HEK293T (cell line): ENCODE results near the gene RNASEH2A.

Experiments
- CTBP1 ChIP-seq: fragments of 450-650 bp; IDR thresholded peaks from 2 replicates; pipeline ENCODE4 v1.6.1; 2016; ENCODE audit warnings: borderline replicate concordance
- ELF4 ChIP-seq: fragments of 450-650 bp; IDR thresholded peaks from 2 replicates; pipeline ENCODE4 v1.6.1; 2017; ENCODE audit warnings: antibody characterized with exemption
- FOXM1 ChIP-seq: fragments of 450-650 bp; IDR thresholded peaks from 2 replicates; pipeline ENCODE4 v1.6.1; 2017; ENCODE audit warnings: mild to moderate bottlenecking, borderline replicate concordance
- L3MBTL2 ChIP-seq: fragments of 450-650 bp; conservative IDR thresholded peaks from 2 replicates; pipeline ENCODE4 v1.6.1; 2016; ENCODE audit warnings: mild to moderate bottlenecking
- NFRKB ChIP-seq: fragments of 450-650 bp; IDR thresholded peaks from 2 replicates; pipeline ENCODE4 v1.6.1; 2016; ENCODE audit warnings: mild to moderate bottlenecking, moderate library complexity
- SP1 ChIP-seq: fragments of 450-650 bp; IDR thresholded peaks from 2 replicates; pipeline ENCODE4 v1.6.1; 2017
- SUZ12 ChIP-seq: fragments of 450-650 bp; IDR thresholded peaks from 2 replicates; pipeline ENCODE4 v1.6.1; 2016; ENCODE audit warnings: mild to moderate bottlenecking
- TARDBP ChIP-seq: fragments of 450-650 bp; IDR thresholded peaks from 2 replicates; pipeline ENCODE4 v1.6.1; 2016
- ZNF384 ChIP-seq: fragments of 450-650 bp; IDR thresholded peaks from 2 replicates; pipeline ENCODE4 v1.6.1; 2016
- TF ChIP-seq, protein P1 (sequence below): fragments of 450-650 bp; IDR thresholded peaks from 2 replicates; pipeline ENCODE4 v1.6.1; 2016

DNA sequence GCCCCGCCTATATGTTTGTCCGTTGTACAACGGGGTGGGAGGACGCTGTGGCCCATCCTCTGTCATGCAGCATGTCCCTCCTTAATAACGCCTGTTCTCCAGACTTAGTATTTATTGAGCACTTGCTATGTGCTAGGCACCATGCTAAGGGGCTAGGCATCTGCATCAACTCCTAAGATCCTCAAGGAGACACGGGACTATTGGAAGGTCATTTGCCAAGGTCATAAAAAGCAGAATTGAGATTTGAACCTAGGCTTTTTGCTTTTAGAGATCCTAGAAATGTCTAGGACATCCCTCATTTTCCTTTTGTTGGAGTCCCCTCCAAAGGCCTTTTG, 30.1 kb downstream of the RNASEH2A start:
- no peak for TF ChIP-seq FOXM1
- TF ChIP-seq CTBP1 = no peak
- TF ChIP-seq SP1 = no peak
- TF ChIP-seq ELF4 = no peak
- TF ChIP-seq TARDBP = no peak
- TF ChIP-seq NFRKB = no peak
- TF ChIP-seq, protein P1, sequence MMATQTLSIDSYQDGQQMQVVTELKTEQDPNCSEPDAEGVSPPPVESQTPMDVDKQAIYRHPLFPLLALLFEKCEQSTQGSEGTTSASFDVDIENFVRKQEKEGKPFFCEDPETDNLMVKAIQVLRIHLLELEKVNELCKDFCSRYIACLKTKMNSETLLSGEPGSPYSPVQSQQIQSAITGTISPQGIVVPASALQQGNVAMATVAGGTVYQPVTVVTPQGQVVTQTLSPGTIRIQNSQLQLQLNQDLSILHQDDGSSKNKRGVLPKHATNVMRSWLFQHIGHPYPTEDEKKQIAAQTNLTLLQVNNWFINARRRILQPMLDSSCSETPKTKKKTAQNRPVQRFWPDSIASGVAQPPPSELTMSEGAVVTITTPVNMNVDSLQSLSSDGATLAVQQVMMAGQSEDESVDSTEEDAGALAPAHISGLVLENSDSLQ = no peak
- no peak for TF ChIP-seq ZNF384
- TF ChIP-seq SUZ12 = no peak
- TF ChIP-seq L3MBTL2 = no peak
